Loucy (cell line): ENCODE data around the gene HOXD11.

Source experiments
- CTCF ChIP-seq: fragments of 200-600 bp; sonication (generic); conservative IDR thresholded peaks from 2 replicates; pipeline ENCODE4 v1.5.1; 2014; ENCODE audit warnings: mild to moderate bottlenecking, antibody characterized with exemption, low read length
- EZH2phosphoT487 ChIP-seq: fragments of 200-600 bp; IDR thresholded peaks from 2 replicates; pipeline ENCODE4 v1.6.1; 2018; ENCODE audit warnings: antibody characterized with exemption, mild to moderate bottlenecking, moderate library complexity, borderline replicate concordance

DNA sequence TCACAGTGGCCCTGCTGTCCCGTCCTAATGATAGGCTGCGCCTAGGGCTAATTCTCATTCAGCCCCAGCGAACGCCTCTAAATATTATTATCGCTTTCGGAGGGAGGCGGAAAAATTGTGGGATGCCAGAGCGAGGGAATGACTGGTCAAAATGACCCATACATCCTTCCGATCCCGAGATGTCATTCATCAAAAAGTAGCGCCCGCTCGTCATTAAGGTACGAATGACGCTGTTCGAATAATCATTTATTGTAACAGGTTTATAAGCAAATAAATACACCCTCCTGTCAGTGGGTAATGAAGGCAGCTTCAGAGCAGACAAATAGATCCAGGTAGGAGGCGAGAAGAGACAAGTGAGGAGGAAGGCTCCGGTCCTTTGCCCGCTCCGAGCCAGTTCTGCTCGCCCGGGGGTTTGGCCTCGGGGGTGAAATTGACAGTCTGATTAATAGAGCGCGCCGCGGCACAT is 23.3 kb upstream of the HOXD11 start, which contains the start of gene EVX2:
- TF ChIP-seq CTCF (no peak), EZH2phosphoT487 (no peak)
